Lung microvascular endothelial cell (primary cell): ENCODE results near the gene CLEC19A. TPM values are rescaled to one million over a fixed set of nuclear protein-coding genes. Genes with fewer than 3 reads are reported as not detected.

ENCODE experiments used
- DNase-seq, 2 donors: peaks; one replicate each; pipeline versions ENCODE4 v3.0.0 to v3.0.0-alpha.2; 2010; ENCODE audit warnings: low read depth in 2 of 2
- total RNA-seq: library from RNA; depleted of rRNA; stranded (reverse); fragments of >200 nt; gene quantifications from 2 replicates; pipeline ENCODE4 v1.2.1, GENCODE V29; 2014

CLEC19A gene
- total RNA-seq, result not detected in 2 replicates

DNA sequence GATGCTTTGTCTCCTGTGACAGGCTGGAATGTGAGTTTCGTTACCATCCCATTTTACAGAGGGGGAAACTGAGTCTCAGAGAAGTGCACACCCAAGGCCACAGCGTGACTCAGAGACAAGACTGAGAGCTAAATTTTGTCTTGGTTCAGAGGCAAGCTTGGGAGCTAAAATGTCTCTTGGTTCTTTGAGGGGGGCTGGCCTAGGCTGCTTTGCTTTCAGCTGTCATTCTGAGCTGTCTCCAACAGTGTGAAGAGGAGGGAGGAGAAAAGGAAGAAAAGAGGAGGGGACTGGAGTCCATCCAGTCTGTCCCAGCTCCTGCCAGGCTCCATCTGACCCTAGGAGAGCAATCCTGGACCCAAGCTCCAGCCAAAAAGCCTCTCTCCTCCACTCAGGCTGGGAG is at the start of gene CLEC19A:
Gene CLEC19A, plus strand, starts transcription at position 301 of the 400 bp plus-strand sequence. CDS start 121 bp downstream, outside the sequence.
- DNase-seq, result no peak

DNA sequence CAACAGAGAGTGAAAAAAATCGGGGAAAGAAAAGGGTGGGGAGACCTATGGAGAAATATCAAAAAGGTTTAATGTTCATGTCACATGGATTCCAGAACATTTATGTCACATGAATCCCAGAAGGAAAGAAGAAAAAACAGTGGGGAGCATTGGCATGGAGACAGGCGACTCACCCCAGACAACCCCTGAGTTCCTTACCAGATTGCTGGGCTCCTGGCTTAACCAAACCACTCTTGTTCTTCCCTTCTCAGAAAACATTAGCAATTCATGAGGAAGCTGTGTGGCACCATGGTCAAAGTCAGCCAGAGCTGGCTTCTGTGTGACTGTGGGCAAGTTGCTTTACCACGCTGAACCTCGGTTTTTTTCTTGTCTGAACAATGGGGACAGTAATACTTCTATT is 49.6 kb upstream of the CLEC19A start:
- DNase-seq, result no peak

DNA sequence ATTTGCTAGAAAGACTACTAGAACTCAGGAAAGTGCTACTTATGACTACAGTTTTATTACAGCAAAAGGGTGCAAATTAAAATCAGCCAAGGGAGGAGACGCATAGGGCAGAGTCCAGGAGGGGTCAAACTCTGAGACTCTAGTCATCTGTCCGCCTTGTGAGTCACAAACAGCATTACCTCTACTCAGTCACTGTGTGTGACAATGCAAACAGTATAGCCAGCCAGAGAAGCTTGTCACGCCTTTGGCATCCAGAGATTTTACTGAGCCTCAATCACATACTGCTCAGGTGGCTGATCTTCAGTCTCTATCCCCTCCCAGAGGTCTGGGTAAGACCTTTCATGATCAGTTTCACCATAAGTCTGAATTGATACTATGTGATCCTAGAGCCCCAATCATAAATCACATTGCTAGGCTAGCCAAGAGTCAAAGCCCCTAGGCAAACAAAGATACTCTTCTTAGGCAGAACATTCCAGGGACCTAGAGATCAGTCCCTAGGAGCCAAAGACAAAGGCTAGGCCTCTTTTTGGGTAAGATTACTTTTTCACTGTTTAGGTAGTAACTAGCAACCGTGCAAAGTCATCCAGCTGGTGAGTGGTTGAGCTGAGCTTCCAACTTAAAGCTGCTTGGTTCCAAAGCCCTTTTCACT is 48.8 kb upstream of the CLEC19A start:
- DNase-seq, result no peak

DNA sequence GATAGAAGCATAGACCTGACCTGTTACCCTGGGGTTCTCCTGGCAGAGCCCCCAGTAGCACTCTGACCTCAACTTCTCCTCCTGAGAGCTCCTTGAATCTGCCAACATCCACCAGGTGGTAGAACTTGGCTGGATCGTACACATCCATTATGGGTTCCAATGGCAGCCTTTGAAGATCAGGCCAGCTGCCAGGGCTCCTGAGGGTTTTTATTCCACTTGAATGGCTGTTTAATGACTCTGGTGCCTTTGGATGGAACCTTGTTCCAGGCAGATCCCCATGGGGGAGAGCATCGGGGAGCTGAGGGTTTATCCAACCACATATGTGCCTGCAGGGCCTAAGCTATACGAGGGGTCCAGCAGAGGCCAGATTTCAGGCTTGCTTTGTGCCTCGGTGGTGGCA is 47.1 kb upstream of the CLEC19A start:
- DNase-seq, result no peak

DNA sequence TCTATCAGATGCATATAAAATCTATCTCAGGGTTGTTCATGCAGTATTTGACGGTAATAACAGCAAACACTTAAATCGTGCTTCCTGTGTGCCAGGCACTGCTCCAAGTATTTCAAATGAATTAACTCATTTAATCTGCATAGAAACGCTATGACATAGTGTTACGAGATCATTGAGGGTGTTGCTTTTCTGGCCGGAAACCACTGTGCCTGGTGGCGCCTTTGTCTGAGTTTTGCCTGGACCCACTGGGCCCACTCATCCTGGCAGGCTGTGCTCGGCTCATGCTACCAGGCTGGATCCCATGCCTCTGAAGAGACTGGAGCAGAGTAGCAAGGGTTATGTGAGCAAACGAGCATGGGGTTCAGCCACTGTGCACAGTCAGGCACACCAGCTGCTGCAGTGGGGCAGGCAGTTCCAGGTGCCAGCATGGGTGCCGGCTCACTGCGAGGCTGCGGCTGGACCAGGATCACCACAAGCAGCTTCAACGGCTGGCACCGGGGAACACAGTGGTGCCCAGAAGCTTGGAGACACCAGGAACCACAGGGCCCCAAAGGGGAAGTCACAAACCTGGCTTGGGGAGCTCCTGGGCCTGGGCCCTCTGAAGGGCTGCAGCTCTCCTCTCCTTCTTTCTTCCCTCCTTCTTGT is 45.9 kb upstream of the CLEC19A start:
- DNase-seq, result no peak

DNA sequence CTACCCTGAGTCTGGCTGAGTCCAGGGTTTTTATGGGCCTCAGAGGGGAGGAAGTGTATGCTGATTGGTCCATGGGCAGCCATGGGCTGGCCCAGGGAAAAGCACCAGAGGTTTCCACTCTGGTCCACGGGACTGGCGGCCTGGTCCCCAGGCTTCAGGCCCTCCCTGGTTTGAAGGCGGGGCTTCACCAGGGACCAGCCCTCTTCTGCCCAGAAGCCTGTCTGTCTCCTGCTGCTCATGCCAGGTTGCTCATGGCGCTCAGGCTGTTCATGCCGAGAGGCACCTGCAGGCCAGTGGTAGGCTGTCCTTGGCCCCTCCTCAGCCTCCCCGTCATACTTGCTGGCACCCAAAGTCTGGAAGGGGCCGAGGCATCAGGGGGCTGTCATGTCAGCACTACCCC is 45.0 kb upstream of the CLEC19A start:
- DNase-seq, result no peak

DNA sequence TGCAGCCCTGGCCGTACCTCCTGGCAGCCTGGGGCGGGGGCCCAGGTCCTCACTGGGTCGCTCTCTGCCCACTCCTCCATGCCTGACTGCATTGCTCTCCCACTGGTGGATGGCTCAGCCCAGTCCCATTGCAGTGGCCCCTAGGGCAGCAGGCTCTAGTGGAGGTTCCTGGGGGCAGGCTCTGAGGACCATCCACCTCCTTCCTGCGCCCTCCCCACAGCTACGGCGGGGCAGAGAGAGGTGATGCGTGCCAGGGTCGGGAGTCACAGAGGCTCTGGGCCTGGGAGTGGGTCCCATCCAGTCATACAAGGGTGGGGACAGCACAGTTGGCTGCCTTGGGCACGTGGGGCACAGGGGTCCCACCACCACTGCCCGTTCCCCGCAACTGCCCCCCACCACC is 44.0 kb upstream of the CLEC19A start:
- DNase-seq, result no peak

DNA sequence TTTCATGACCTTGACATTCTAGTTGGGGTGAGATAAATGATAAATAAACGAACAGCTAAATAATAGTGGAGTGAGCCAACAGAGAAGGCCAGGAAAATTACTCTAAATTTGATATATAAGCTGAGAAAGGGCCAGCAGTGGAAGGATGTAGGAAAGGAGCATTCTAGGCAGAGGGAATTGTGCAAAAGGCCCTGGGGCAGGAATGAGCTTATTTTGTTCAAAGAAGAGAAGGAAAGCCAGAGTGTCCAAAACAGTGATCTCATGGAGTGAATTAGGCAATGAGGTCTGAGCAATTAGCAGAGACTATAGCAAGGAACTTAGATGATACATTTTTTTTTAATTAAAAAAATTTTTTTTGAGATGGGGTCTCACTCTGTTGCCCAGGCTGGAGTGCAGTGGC is 43.3 kb upstream of the CLEC19A start:
- no peak for DNase-seq

DNA sequence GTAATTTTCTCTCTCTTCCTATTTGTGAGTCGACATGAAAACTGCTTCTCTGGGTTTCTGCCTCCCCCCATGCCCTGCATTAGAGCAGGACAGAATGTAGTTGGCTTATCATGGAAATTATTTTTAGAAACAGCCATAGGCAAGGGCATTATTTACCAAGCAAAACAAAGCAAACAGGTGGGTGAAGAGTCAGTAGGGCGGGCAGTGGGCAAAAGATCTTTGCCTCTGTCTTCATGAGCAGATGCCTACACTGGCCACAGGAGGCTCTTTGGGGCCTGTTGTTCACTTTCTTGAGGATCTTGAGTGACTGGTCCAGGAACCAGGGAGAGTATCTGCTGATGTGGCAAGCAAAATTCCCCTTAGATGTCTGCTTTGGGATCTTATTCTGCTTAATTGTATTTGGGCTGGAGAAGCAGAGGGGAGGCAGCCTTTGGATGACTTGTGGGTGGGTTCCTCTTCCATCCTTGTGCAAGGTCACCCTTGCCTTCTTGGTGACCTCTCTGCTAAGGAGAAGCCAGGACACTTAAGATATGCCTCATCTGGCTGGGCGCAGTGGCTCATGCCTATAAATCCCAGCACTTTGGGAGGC is 42.5 kb upstream of the CLEC19A start:
- no peak for DNase-seq

DNA sequence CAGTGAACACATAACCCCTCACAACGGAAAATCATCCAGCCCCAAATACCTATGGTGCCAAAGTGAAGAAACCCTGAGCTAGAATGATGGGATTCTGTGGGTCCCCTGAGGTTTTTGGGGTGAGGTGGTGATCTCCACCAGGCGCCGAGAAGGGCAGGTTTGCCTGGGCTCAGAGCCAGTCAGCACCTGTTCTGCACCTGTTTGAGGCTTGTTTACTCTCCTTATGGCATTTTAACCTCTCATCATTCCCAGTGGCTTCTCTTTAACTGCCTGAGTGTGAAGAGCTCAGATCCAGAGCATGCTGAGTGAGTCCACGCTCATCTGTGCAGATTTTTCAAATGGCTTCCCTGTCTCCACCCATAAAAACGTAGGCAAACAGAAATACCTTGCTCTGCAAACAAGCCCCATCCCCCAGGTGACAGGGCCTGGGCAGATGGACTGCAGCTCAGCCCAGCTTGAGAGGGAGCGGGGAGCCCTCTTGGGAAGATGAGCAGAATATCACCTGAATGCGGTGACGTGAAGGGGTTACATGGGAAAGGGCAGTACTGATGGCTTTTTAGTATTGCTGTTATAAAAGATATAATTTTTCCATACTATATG is 40.1 kb upstream of the CLEC19A start:
- no peak for DNase-seq

DNA sequence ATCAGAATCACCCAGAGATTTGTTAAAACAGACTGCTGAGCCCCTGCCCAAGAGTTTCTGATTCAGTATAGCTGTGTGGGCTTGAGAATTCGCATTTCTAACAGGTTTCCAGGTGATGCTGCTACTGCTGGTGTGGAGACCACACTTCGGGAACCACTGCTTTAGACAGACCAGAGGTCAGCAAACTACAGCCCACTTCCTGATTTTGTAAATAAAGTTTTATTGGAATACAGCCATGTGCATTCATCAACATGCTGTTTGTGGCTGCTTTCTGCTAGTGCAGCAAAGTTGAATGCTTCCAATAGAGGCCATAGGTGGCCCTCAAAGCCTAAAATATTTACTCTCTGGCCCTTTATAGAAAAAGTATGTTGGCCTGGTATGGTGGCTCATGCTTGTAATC is 32.6 kb upstream of the CLEC19A start:
- no peak for DNase-seq

DNA sequence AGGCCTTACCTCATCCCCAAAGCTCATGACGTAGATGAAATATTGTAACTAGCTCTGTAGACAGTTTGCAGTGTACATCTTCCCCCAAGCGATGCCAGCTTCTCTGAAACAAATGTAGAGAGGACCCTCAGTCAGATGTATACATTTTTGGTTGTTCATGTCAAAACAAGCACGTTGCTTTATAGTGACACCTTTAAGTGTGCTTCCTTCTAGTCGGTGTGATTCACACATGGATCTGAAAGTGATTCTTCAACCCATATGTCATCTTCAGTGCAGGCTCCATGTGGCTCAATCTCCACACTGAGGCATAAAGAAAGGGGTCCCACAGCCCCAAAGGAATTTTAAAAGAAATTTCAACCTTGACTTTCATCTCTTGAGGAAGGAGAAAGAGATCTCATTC is 30.9 kb upstream of the CLEC19A start:
- no peak for DNase-seq

DNA sequence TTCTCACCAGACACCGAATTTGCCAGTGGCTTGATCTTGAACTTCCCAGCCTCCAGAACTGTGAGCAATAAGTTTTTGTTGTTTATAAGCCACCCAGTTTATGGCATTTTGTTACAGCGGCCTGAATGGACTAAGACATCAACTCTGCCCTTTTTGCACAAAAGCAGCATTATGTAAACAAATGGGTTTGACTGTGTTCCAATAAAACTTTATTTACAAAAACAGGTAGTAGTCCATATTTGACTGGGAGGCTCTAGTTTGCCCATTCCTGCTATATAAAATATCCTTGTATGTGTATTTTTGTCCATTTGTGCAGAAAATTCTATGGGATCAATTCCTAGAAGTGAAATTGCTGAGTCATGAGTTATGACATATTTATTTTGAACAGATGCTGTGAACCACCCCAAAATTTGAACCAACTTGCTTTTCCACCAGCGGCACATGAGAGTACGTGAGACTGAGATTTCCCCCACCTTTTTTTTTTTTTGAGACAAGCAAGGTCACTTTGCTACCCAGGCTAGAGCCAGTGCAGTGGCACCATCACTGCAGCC is 21.3 kb upstream of the CLEC19A start:
- no peak for DNase-seq

DNA sequence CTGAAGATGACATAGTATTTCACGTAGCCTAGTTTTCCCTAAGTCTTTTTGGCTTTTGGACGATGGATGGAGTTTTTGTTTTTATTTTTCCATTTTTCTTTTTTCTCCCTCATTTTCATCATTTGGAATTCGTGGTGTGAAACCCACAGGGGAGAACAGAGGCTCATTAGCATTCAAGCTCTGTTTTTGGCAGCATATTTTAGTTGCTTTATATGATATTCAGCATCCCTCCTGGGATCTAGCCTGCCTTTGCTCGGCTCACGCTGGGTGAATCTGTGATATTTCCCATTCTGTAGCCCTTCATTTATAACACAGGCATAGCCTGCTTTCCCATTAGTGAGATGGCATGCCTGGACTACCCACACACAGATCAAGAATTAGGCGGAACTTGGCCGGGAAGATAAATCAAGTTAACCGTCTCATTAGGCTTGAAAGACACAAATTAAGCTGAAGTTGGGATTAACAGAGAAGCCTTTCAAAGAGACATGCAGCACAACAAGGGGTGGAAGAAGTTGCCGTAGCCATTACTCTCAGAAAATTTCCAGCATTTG is 20.1 kb upstream of the CLEC19A start:
- DNase-seq, result no peak

DNA sequence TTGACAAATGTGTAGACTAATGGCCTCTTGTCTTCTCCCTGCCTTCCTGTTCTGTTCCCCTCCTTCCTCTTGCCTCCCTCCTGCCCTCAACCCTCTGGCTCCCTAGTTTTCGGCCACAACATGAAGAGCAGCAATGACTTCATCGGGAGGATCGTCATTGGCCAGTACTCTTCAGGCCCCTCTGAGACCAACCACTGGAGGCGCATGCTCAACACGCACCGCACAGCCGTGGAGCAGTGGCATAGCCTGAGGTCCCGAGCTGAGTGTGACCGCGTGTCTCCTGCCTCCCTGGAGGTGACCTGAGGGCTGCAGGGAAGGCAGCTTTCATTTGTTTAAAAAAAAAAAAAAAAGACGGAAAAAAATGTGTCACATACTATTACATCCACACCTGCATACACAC is 18.8 kb upstream of the CLEC19A start:
- no peak for DNase-seq

DNA sequence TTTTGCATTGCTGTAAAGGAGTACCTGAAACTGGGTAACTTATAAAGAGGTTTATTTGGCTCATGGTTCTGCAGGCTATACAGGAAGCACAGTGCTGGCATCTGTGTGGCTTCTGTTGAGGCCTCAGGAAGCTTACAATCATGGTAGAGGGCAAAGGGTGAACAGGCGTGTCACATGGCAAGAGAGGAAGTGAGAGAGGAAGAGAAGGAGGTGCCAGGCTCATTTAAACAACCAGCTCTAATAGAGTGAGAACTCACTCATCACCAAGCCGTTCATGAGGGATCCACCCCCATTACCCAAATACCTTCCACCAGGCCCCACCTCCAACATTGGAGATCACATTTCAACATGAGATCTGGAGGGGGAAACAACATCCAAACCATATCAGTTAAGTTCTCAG is 16.4 kb upstream of the CLEC19A start:
- no peak for DNase-seq

DNA sequence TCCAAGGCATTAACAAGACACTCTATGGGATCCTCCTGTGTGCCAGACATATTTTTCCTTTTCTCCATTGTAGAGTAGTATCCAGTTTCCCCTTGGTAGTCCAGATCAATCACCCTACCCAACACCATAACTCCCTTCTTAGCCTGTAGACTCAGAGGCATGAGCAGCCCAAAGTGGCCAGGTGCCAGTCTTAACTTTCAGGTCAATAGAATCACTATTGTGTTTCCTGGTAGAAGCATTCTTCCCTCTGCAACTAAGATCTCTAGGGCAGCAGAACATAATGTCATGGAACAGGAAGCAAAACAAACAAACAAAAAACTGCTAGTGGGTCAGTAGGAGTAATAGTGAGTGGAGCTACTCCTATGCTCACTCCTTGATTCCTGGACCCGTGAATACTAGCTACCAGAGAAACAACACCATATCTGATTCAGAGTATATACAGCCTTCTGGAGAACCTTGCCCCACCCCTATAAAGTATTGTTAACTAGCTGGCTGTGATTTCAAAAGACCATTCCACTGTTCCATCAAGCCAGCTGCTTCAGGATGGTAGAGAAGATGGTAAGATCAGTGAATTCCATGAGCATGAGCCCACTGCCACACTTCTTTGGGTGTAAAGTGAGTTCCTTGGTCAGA is 11.2 kb upstream of the CLEC19A start:
- DNase-seq, result no peak

DNA sequence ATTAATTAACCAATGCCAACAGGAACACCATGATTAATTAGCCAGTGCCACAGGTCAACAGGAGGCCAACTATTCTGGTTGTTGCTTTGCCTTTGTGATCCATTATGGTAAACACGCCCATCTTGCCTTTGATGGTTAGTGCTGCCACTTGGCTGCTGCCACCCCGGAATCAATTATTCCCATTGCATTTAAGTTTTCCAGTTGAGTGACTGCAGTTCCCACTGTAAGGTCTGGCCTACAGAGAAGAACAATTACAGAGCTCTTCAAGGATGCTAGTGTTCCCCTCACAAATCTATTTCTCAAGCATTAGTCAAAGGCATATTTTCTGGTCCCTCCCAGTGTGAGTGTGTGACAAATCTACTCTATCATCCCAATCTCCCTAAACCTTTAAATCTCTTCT is 7.1 kb upstream of the CLEC19A start:
- DNase-seq, result no peak

DNA sequence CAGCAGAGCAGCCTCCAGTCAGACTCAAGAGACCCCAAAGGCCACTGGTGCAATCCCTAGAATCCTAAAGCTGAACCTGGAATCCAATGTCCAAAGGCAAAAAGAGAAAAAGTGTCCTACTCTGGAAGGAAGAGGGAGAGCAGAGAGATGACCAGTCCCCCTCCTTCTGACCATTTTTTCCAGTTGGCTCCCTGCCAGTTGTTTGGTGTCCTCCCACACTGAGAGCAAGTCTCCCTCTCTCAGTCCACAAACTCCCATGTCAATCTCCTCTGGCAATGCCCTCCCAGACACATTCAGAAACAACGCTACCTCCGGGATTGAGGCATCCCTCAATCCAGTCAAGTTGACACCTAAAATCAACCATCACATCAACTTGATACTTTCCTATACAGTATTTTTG is 4.3 kb upstream of the CLEC19A start:
- DNase-seq, result no peak

DNA sequence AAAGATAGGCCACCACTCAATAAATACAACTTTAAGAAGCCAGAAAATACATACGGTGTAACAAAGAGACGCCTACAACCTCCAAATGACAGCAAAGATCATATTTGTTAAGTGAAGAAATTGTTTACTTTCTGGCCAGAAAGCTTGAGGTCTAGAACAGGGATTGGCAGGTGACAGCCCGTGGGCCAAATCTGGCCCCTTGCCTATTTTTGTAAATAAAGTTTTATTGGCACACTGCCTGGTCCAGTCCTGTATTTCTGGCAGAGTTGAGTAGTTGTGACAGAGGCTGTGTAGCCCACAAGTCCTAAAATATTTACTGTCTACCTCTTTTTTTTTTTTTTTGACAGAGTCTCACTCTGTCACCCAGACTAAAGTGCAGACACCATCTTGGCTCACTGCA is 3.4 kb upstream of the CLEC19A start:
- DNase-seq, result no peak

DNA sequence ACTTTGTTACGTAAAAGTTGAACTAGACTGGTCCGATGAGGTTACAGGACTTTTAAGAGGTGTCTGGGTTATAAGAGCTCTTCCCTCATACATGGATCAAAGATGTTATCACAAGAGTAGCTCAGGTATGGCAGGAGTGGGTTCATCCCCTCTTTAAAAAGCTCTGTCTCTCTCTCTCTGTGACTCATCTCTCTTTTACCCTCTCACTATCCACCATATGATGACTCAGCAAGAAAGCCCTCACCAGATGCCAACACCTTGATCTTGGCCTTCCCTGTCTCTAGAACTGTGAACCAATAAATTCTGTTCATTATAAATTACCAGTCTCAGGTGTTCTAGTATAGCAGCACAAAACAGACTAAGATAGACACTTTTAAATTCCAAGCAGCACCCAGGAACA is 1.9 kb upstream of the CLEC19A start:
- DNase-seq, result no peak

DNA sequence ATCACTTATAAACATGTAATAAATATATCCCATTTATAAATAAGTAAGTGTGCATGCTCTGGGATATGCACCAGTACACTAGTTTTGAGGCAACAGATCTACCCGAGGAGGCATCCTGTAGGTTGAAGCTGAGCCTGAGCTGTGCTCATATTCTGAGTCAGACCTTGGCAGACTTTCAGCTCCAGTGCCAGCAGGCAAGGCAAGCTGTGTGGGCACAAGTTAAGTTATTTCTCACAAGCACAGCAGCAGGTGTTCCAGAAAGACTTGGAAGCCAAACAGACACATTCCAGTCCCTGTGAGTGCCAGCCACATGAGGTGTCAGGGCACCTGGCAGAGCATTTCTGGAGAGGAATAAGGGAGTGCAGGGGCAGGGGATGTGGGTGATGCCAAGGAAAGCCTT is 1.3 kb upstream of the CLEC19A start:
- no peak for DNase-seq
